Endothelial cell of umbilical vein (primary cell): ENCODE results near the gene IER3IP1. TPM values are rescaled to one million over a fixed set of nuclear protein-coding genes. Genes with fewer than 3 reads are reported as not detected.

Source experiments
- BruUV-seq: library from RNA; stranded (reverse); fragments of 400-500 nt; replicated peaks from 2 replicates; lab custom pipeline; 2021; lab: Mats Ljungman, UMichigan
- CTCF ChIA-PET: fragments of 300-600, 350-600 bp; sonication (Branson Sonifier 250); formaldehyde crosslinking; loops from one replicate; lab custom pipeline; 2021; ENCODE audit warnings: antibody characterized with exemption, inconsistent platforms; lab: Charles Lee
- POLR2A ChIA-PET: fragments of 300-600, 350-600 bp; sonication (Branson Sonifier 250); formaldehyde crosslinking; loops from one replicate; lab custom pipeline; 2021; ENCODE audit warnings: antibody characterized with exemption, inconsistent platforms; lab: Charles Lee
- DNase-seq: peaks from one replicate; pipeline ENCODE4 v3.0.0-alpha.2; 2011; ENCODE audit warnings: low read depth, low spot score
- FAIRE-seq: peaks from 2 replicates; lab custom pipeline; 2011; peaks lifted over from hg19 to GRCh38; lab: Jason Lieb, UNC
- H2AFZ ChIP-seq: 2 replicates; pipeline ENCODE4 v1.6.0; 2012; ENCODE audit warnings: low read depth, low read length, control low read depth, inconsistent platforms
- H3K27ac ChIP-seq: 2 replicates; pipeline ENCODE4 v1.5.1; 2011; ENCODE audit warnings: low read depth, mild to moderate bottlenecking, control low read depth, low read length, moderate library complexity; ENCODE audit not compliant: insufficient read depth
- H3K27me3 ChIP-seq, 2 experiments: 2 replicates each; pipeline versions ENCODE4 v1.6.0 to v1.6.1; 2011; ENCODE audit warnings: low read length in 2 of 2, mixed read lengths in 1 of 2; ENCODE audit not compliant: control insufficient read depth in 2 of 2, insufficient read depth in 2 of 2
- H3K36me3 ChIP-seq, 2 experiments: 2 replicates in 1 of 2; 3 replicates in 1 of 2; pipeline ENCODE4 v1.5.1; 2011; ENCODE audit warnings: low read length in 2 of 2, mild to moderate bottlenecking in 1 of 2, moderate library complexity in 1 of 2; ENCODE audit not compliant: control insufficient read depth in 2 of 2, insufficient read depth in 2 of 2; ENCODE audit errors: extremely low read depth in 1 of 2
- H3K4me1 ChIP-seq: 3 replicates; pipeline ENCODE4 v1.5.1; 2011; ENCODE audit warnings: mild to moderate bottlenecking, low read length; ENCODE audit not compliant: control insufficient read depth, insufficient read depth; ENCODE audit errors: extremely low read depth
- H3K4me2 ChIP-seq: 2 replicates; pipeline ENCODE4 v1.6.1; 2011; ENCODE audit warnings: low read length, control low read depth, mixed read lengths; ENCODE audit not compliant: insufficient read depth
- H3K4me3 ChIP-seq, 3 experiments: fragments of 200-600 bp in 1 of 3; sonication (generic), shearing (Covaris generic) in 1 of 3; replicated peaks in 1 of 3; 2 replicates each; pipeline ENCODE4 v1.5.1; 2011 to 2016; ENCODE audit warnings: control low read depth in 3 of 3, low read length in 3 of 3, mild to moderate bottlenecking in 2 of 3, inconsistent platforms in 1 of 3, low read depth in 1 of 3, moderate library complexity in 1 of 3; ENCODE audit not compliant: insufficient read depth in 1 of 3
- H3K79me2 ChIP-seq: 2 replicates; pipeline ENCODE4 v1.6.0; 2012; ENCODE audit warnings: low read length, inconsistent platforms; ENCODE audit not compliant: control insufficient read depth, insufficient read depth
- H3K9ac ChIP-seq: replicated peaks from 2 replicates; pipeline ENCODE3; 2011; ENCODE audit warnings: low read length, control low read depth; ENCODE audit not compliant: insufficient read depth; ENCODE audit errors: extremely low read depth
- H3K9me1 ChIP-seq: replicated peaks from 3 replicates; pipeline ENCODE4 v1.6.0; 2011; ENCODE audit warnings: mild to moderate bottlenecking, low read length; ENCODE audit not compliant: control insufficient read depth, insufficient read depth; ENCODE audit errors: extremely low read depth
- H3K9me3 ChIP-seq: replicated peaks from 2 replicates; pipeline ENCODE4 v1.5.1; 2012; ENCODE audit warnings: low read length, inconsistent platforms; ENCODE audit not compliant: control insufficient read depth, insufficient read depth
- H4K20me1 ChIP-seq: replicated peaks from 2 replicates; pipeline ENCODE3; 2011; ENCODE audit warnings: mild to moderate bottlenecking, low read length; ENCODE audit not compliant: control insufficient read depth, insufficient read depth; ENCODE audit errors: extremely low read depth
- CTCF ChIP-seq, 2 donors: IDR thresholded peaks; 1 replicate in 1 of 2; 2 replicates in 1 of 2; pipeline ENCODE4 v1.5.1; 2011; ENCODE audit warnings: low read length in 2 of 2, mild to moderate bottlenecking in 2 of 2, moderate library complexity in 2 of 2, control low read depth in 1 of 2, inconsistent platforms in 1 of 2, low read depth in 1 of 2; ENCODE audit not compliant: insufficient read depth in 1 of 2; ENCODE audit errors: extremely low read depth in 1 of 2
- EZH2 ChIP-seq: IDR thresholded peaks from 2 replicates; pipeline ENCODE4 v1.6.1; 2012; ENCODE audit warnings: borderline replicate concordance, low read depth, mild to moderate bottlenecking, moderate library complexity, low read length, inconsistent platforms; ENCODE audit not compliant: severe bottlenecking
- FOS ChIP-seq: IDR thresholded peaks from 2 replicates; pipeline ENCODE4 v1.6.1; 2011; ENCODE audit warnings: mild to moderate bottlenecking, low read length, moderate library complexity, borderline replicate concordance; ENCODE audit not compliant: insufficient read depth
- GATA2 ChIP-seq: IDR thresholded peaks from 2 replicates; pipeline ENCODE4 v1.7.0; 2011; ENCODE audit warnings: low read depth, mild to moderate bottlenecking, moderate library complexity, mixed read lengths, low read length; ENCODE audit not compliant: insufficient read length, insufficient read depth
- JUN ChIP-seq: IDR thresholded peaks from 2 replicates; pipeline ENCODE4 v1.6.1; 2011; ENCODE audit warnings: borderline replicate concordance, low read depth; ENCODE audit not compliant: insufficient read length, insufficient read depth
- MAX ChIP-seq: IDR thresholded peaks from 2 replicates; pipeline ENCODE4 v1.6.1; 2011; ENCODE audit not compliant: insufficient read depth, insufficient read length
- MYC ChIP-seq: IDR thresholded peaks from one replicate; pipeline ENCODE4 v1.6.1; 2011; ENCODE audit warnings: mild to moderate bottlenecking, low read depth, low read length
- POLR2A ChIP-seq: IDR thresholded peaks from 2 replicates; pipeline ENCODE4 v1.6.1; 2012; ENCODE audit warnings: low read depth, mild to moderate bottlenecking, control low read depth, low read length
- POLR2AphosphoS5 ChIP-seq: IDR thresholded peaks from 2 replicates; pipeline ENCODE4 v1.6.1; 2012; ENCODE audit warnings: low read depth, mild to moderate bottlenecking, control low read depth, low read length, moderate library complexity; ENCODE audit not compliant: insufficient read depth
- dilution Hi-C: fragments of 300-500 bp; cut with MboI; formaldehyde crosslinking; loops from one replicate; pipeline ENCODE4 v1.15.0; 2019; ENCODE audit warnings: low sequenced_read_pairs; ENCODE audit not compliant: extremely low pct_ligation_motif_present
- intact Hi-C: fragments of 100-400 bp; cut with micrococcal nuclease; formaldehyde crosslinking; loops from one replicate; pipeline ENCODE4 v1.10.0; 2022
- polyA plus RNA-seq, 4 experiments: library from polyadenylated mRNA; depleted of rRNA in 3 of 4; stranded (reverse) in 3 of 4; unstranded in 1 of 4; fragments of >200 nt; gene quantifications; 2 replicates each; pipeline versions ENCODE4 v1.2.1 to v1.2.3, GENCODE V29; 2011 to 2012; ENCODE audit warnings: missing spikeins in 1 of 4
- total RNA-seq: library from RNA; stranded (reverse); gene quantifications from 2 replicates; pipeline ENCODE4 v1.2.3, GENCODE V29; 2021

IER3IP1 gene
- total and polyA plus RNA-seq, 2 donors (not counting 3 experiments of a cell fraction or from before 2014, with no cell fraction given), result 9.6 to 14.2 TPM

DNA sequence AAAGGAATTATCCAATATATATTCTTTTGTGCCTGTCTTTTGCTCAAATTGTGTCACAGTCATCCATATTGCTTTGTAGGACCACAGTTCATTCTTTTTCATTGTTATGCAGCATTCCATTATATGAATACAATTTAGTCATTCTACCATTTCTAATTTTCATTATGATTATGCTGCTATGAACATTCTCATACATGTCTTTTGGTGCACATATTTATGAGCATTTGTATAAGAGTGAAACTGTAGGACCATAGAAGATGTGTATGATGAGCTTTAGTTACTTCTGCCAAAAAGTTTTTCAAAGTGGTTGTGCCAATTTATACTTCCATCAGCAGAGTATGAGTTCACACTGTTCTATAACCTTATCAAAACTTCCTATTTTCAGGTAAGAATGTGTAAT lies 7.7 kb downstream of the IER3IP1 start:
- peaks cover 8% of the 10 kb centered on the region for H3K4me1 ChIP-seq
- H3K27ac ChIP-seq, result no peak overlapping the region
- H3K36me3 ChIP-seq, result peaks cover 0 to 2% of the 10 kb centered on the region in 2 experiments
- no peak overlapping the region for H3K4me2 ChIP-seq
- H3K9me3 ChIP-seq, result no peaks in the 10 kb centered on the region
- no peak for TF ChIP-seq MYC
- TF ChIP-seq EZH2, result no peak
- no peak for TF ChIP-seq POLR2AphosphoS5
- TF ChIP-seq JUN, result no peak
- H3K9ac ChIP-seq, result no peak overlapping the region
- BruUV-seq, result no TSS peak
- H3K27me3 ChIP-seq, result no peaks in the 10 kb centered on the region
- peaks cover 95% of the 10 kb centered on the region for H3K79me2 ChIP-seq
- no peak overlapping the region for H2AFZ ChIP-seq
- FAIRE-seq (peak; percentile 46), DNase-seq (no peak)
- intact Hi-C loops, result no loop called here
- no peak overlapping the region for H3K4me3 ChIP-seq
- dilution Hi-C loops, result no loop called here
- H3K9me1 ChIP-seq, result peaks cover 3% of the 10 kb centered on the region
- POLR2A ChIA-PET, result interaction anchor here (0.7 kb wide), 1 partner anchor 55 kb away, joined by 3 read pairs; no protein-coding TSS in a partner anchor
- CTCF ChIA-PET, result interaction anchor here (1.1 kb wide), 2 partner anchors 9 to 36 kb away, joined by 3 read pairs; no protein-coding TSS in a partner anchor
- H4K20me1 ChIP-seq, result peaks cover 7% of the 10 kb centered on the region

- H3K4me2 ChIP-seq, result no peak overlapping the region
- intact Hi-C loops, result no loop called here
- no peak overlapping the region for H2AFZ ChIP-seq
- no peaks in the 10 kb centered on the region for H3K9me3 ChIP-seq
- no peak overlapping the region for H3K4me3 ChIP-seq
- H3K4me1 ChIP-seq, result peaks cover 2% of the 10 kb centered on the region
- peaks cover 3% of the 10 kb centered on the region for H3K9me1 ChIP-seq
- dilution Hi-C loops, result no loop called here
- no peak overlapping the region for H3K27ac ChIP-seq
- no peak overlapping the region for H3K9ac ChIP-seq
- POLR2A ChIA-PET, result no interaction called here
- no peaks in the 10 kb centered on the region for H3K27me3 ChIP-seq
- H4K20me1 ChIP-seq, result peaks cover 7% of the 10 kb centered on the region
- no peak for TF ChIP-seq JUN
- TF ChIP-seq EZH2, result no peak
- TF ChIP-seq POLR2AphosphoS5, result no peak
- TF ChIP-seq MYC, result no peak
- no peak for TF ChIP-seq CTCF (IDR thresholded peaks at IDR 0.05; ENCODE audit: extremely low read depth in 1 of 2, insufficient read depth in 1 of 2, low read depth in 1 of 2, low read length in 2 of 2)
- no peak for TF ChIP-seq FOS
- TF ChIP-seq GATA2, result no peak
- TF ChIP-seq POLR2A, result no peak
- no peak for TF ChIP-seq MAX
- H3K79me2 ChIP-seq, result peaks cover 95% of the 10 kb centered on the region
- CTCF ChIA-PET, result interaction anchor here (0.6 to 0.9 kb wide), 2 partner anchors 39 to 817 kb away, joined by 3 read pairs; no protein-coding TSS in a partner anchor
- no peak for DNase-seq
- peaks cover 0 to 2% of the 10 kb centered on the region in 2 experiments for H3K36me3 ChIP-seq
- FAIRE-seq, result no peak
- BruUV-seq, result no TSS peak
These were observed 9.9 kb downstream of the IER3IP1 start for GRCh38 chr18:47166294-47166693.
